ENCODE measurements around the gene LGALS16. TPM values are rescaled to one million over a fixed set of nuclear protein-coding genes. Genes with fewer than 3 reads are reported as not detected.

LGALS16 gene
- total and polyA plus RNA-seq, 2 donors from 2014 or later, result not detected

DNA sequence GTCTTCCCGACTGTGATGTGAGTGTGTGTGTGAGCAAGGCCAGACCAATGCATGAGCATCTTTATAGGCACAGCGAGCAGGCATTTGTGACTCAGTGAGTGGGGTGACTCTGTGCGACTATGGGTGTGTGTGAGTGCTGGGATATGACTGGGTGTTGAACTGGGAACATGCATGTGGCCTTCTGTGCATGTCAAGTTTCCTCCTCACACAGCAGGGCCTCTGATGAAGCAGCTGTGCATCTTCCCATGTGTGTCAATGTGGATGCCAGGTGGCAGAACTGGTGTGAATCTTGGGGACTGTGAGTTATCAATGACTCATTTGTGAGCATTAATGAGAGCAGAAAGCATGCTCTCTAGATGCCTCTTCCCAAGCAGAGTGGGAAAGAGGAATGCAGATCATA lies 36.5 kb downstream of the LGALS16 start:
- Histone ChIP-seq H3K4me1 (ENCODE audit: control insufficient read depth in 2 of 3, insufficient read depth in 2 of 3, low read depth in 1 of 3, low read length in 3 of 3) (no peaks in the 10 kb centered on the region), H3K9me3 (ENCODE audit: control insufficient read depth in 2 of 3, insufficient read depth in 1 of 3, low read length in 3 of 3) (no peaks in the 10 kb centered on the region), H3K36me3 (ENCODE audit: control insufficient read depth in 2 of 3, insufficient read depth in 3 of 3, low read length in 3 of 3) (no peaks in the 10 kb centered on the region), H3K27me3 (ENCODE audit: control insufficient read depth, insufficient read depth, low read length) (no peaks in the 10 kb centered on the region), H3K4me3 (ENCODE audit: low read length in 3 of 3) (no peak overlapping the region), H3K9ac (ENCODE audit: low read length in 3 of 3) (no peak overlapping the region), H3K27ac (ENCODE audit: low read depth in 2 of 2, low read length in 2 of 2) (no peak overlapping the region)
- TF ChIP-seq, protein P1, sequence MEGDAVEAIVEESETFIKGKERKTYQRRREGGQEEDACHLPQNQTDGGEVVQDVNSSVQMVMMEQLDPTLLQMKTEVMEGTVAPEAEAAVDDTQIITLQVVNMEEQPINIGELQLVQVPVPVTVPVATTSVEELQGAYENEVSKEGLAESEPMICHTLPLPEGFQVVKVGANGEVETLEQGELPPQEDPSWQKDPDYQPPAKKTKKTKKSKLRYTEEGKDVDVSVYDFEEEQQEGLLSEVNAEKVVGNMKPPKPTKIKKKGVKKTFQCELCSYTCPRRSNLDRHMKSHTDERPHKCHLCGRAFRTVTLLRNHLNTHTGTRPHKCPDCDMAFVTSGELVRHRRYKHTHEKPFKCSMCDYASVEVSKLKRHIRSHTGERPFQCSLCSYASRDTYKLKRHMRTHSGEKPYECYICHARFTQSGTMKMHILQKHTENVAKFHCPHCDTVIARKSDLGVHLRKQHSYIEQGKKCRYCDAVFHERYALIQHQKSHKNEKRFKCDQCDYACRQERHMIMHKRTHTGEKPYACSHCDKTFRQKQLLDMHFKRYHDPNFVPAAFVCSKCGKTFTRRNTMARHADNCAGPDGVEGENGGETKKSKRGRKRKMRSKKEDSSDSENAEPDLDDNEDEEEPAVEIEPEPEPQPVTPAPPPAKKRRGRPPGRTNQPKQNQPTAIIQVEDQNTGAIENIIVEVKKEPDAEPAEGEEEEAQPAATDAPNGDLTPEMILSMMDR (IDR thresholded peaks at IDR 0.05; ENCODE audit: borderline replicate concordance, extremely low read depth, insufficient read depth), result no peak
- FAIRE-seq (no peak), DNase-seq (no peak)
- intact Hi-C loops (cut with DNase I), result no loop called here

DNA sequence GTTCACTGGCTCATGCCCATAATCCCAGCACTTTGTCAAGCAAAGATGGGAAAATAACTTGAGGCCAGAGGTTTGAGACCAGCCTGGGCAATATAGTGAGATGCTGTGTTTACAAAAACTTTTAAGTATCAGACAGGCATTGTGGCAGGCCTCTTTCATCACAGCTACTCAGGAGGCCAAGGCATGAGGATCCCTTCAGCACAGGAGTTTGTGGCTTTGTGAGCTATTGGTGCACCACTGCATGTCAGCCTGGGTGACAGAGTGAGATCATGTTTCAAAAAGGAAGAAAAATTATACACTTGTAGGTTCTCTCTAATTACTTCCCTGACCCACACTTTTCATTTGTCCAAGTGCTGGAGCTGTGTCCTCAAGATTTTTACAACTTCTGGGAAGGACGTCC lies 37.1 kb downstream of the LGALS16 start:
- H3K4me3 ChIP-seq (ENCODE audit: low read length in 3 of 3), result no peak overlapping the region
- H3K4me1 ChIP-seq (ENCODE audit: control insufficient read depth in 2 of 3, insufficient read depth in 2 of 3, low read depth in 1 of 3, low read length in 3 of 3), result no peaks in the 10 kb centered on the region
- no peak overlapping the region for H3K27ac ChIP-seq (ENCODE audit: low read depth in 2 of 2, low read length in 2 of 2)
- no peaks in the 10 kb centered on the region for H3K27me3 ChIP-seq (ENCODE audit: control insufficient read depth, insufficient read depth, low read length)
- DNase-seq (no peak), FAIRE-seq (no peak)
- no peaks in the 10 kb centered on the region for H3K36me3 ChIP-seq (ENCODE audit: control insufficient read depth in 2 of 3, insufficient read depth in 3 of 3, low read length in 3 of 3)
- intact Hi-C loops (cut with DNase I), result no loop called here
- H3K9ac ChIP-seq (ENCODE audit: low read length in 3 of 3), result no peak overlapping the region
- no peaks in the 10 kb centered on the region for H3K9me3 ChIP-seq (ENCODE audit: control insufficient read depth in 2 of 3, insufficient read depth in 1 of 3, low read length in 3 of 3)
- TF ChIP-seq, protein P1 (IDR thresholded peaks at IDR 0.05; ENCODE audit: borderline replicate concordance, extremely low read depth, insufficient read depth), result no peak

DNA sequence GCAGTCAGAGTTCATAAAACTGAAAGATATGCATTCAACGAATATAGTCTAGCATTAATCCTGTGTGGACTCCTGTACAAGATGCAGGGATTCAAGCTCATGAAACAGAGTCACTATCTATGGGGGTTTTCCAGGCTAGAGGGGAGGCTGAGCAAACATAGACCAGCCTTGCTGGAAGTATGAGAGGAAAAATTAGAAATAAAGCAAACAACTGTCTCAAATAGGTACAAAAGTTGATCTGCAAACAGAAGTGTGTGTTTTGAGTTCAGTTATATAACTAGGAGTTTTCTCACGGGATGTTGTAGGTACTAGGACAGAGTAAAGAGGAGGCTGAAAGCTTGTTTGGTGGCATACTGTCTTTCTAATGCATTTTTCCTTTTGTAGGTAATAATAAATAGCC lies 40.0 kb downstream of the LGALS16 start:
- FAIRE-seq, result no peak
- H3K27ac ChIP-seq (ENCODE audit: low read depth in 2 of 2, low read length in 2 of 2), result no peak overlapping the region
- no peaks in the 10 kb centered on the region for H3K27me3 ChIP-seq (ENCODE audit: control insufficient read depth, insufficient read depth, low read length)
- no peaks in the 10 kb centered on the region for H3K4me1 ChIP-seq (ENCODE audit: control insufficient read depth in 2 of 3, insufficient read depth in 2 of 3, low read depth in 1 of 3, low read length in 3 of 3)
- H3K9me3 ChIP-seq (ENCODE audit: control insufficient read depth in 2 of 3, insufficient read depth in 1 of 3, low read length in 3 of 3), result no peaks in the 10 kb centered on the region
- intact Hi-C loops (cut with DNase I), result no loop called here
- TF ChIP-seq, protein P1 (IDR thresholded peaks at IDR 0.05; ENCODE audit: borderline replicate concordance, extremely low read depth, insufficient read depth), result no peak
- no peak overlapping the region for H3K9ac ChIP-seq (ENCODE audit: low read length in 3 of 3)
- H3K4me3 ChIP-seq (ENCODE audit: low read length in 3 of 3), result no peak overlapping the region
- DNase-seq, result no peak
- no peaks in the 10 kb centered on the region for H3K36me3 ChIP-seq (ENCODE audit: control insufficient read depth in 2 of 3, insufficient read depth in 3 of 3, low read length in 3 of 3)

DNA sequence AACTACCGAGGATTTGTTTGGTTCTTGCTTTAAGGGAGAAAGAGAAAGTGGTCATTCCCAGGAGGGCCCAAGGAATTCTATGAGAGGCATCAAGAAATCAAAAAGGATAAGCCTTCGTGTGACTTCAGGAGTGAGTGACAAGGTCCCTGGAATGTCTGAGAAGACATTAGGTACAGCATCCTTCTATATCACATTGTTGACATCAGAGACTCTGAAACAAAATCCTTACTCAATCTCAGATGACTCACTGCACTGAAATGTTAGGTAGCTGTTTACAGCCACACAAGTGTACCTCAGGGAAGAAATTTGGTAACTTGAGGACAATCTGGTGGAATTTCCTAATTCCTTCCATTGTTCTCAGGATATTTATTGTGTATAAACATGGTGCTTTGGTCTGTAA lies 40.7 kb downstream of the LGALS16 start:
- Histone ChIP-seq H3K9me3 (ENCODE audit: control insufficient read depth in 2 of 3, insufficient read depth in 1 of 3, low read length in 3 of 3) (no peaks in the 10 kb centered on the region), H3K4me1 (ENCODE audit: control insufficient read depth in 2 of 3, insufficient read depth in 2 of 3, low read depth in 1 of 3, low read length in 3 of 3) (no peaks in the 10 kb centered on the region), H3K27ac (ENCODE audit: low read depth in 2 of 2, low read length in 2 of 2) (no peak overlapping the region), H3K36me3 (ENCODE audit: control insufficient read depth in 2 of 3, insufficient read depth in 3 of 3, low read length in 3 of 3) (no peaks in the 10 kb centered on the region), H3K9ac (ENCODE audit: low read length in 3 of 3) (no peak overlapping the region), H3K4me3 (ENCODE audit: low read length in 3 of 3) (no peak overlapping the region), H3K27me3 (ENCODE audit: control insufficient read depth, insufficient read depth, low read length) (no peaks in the 10 kb centered on the region)
- TF ChIP-seq, protein P1 (IDR thresholded peaks at IDR 0.05; ENCODE audit: borderline replicate concordance, extremely low read depth, insufficient read depth), result no peak
- FAIRE-seq, result no peak
- DNase-seq, result no peak
- intact Hi-C loops (cut with DNase I), result no loop called here

All from kidney (tissue), 14 donors.